D721Med (cell line): ENCODE measurements around the gene LNX1.

Experiments
- DNase-seq: peaks from one replicate; pipeline ENCODE4 v3.0.0; 2011; ENCODE audit warnings: low spot score; ENCODE audit not compliant: insufficient read length
- FAIRE-seq: peaks from 2 replicates; lab custom pipeline; 2011; peaks lifted over from hg19 to GRCh38; lab: Jason Lieb, UNC
- CTCF ChIP-seq: IDR thresholded peaks from 2 replicates; pipeline ENCODE4 v1.5.1; 2012; ENCODE audit warnings: mild to moderate bottlenecking, control low read depth; ENCODE audit not compliant: insufficient read depth; ENCODE audit errors: missing control alignments

The LNX1 gene

GRCh38 chr4:53591372-53591892, at the start of gene LNX1:
Gene LNX1 (minus strand): TSS chr4:53591486. CDS start chr4:53574002, 17,484 bp downstream.
- TF ChIP-seq CTCF = no peak
- no peak for FAIRE-seq
- no peak for DNase-seq

DNA sequence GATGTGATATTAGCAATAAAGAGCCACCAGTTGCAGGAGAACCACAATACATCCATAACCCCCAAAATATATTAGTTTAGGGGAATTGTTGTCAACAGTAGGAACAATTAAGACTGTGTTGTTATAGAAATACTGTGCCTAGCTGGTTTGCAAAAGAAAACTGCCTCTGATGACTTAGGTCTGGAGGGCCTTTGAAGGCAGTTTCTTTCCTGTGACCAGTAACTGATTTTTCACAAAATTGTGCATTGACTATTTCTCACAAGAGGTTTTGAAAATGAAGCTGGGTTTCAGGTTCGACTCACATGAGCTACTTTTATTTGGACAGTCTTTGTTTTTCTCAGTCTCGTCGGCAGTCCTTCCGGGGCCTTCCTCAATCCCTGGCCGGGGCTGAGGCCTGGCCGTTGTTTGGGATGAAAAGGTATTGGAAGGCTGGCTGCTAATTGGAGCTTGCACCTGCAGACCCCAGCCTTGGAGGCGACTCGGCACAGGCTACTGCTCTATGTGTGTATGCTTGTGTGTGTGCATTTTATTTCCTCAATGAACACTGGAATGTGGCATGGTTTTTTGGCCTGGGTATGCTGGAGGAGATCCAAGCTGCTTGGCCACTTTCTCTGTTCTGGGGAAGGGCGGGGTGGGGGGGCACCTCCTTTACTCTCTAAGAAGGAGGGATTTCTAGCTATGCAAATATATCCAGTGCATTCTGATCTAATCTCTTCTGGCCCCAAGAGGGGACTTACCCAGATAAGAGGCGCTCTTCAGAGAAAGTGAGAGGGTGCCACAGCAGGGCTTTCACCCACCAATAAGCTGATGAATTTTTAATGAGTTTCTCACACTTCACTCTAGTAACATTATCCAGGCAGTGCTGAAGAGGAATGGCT, 49.5 kb upstream of the LNX1 start:
- FAIRE-seq = no peak
- TF ChIP-seq CTCF = no peak
- DNase-seq = no peak

DNA sequence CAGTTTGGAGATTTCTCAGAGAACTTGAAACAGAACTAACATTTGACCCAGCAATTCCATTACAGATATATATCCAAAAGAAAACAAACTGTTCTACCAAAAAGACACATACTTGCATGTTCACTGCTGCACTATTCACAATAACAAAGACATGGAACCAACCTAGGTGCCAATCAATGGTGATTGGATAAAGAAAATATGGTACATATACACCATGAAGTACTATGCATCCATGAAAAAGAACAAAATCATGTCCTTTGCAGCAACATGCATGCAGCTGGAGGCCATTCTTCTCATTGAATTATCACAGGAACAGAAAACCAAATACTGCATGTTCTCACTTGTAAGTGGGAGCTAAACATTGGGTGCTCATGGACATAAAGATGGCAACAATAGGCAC, 47.6 kb upstream of the LNX1 start:
- no peak for FAIRE-seq
- no peak for DNase-seq
- no peak for TF ChIP-seq CTCF

- TF ChIP-seq CTCF = no peak
- FAIRE-seq (no peak), DNase-seq (no peak)
Observed at GRCh38 chr4:53637348-53637747, 46.1 kb upstream of the LNX1 start.

DNA sequence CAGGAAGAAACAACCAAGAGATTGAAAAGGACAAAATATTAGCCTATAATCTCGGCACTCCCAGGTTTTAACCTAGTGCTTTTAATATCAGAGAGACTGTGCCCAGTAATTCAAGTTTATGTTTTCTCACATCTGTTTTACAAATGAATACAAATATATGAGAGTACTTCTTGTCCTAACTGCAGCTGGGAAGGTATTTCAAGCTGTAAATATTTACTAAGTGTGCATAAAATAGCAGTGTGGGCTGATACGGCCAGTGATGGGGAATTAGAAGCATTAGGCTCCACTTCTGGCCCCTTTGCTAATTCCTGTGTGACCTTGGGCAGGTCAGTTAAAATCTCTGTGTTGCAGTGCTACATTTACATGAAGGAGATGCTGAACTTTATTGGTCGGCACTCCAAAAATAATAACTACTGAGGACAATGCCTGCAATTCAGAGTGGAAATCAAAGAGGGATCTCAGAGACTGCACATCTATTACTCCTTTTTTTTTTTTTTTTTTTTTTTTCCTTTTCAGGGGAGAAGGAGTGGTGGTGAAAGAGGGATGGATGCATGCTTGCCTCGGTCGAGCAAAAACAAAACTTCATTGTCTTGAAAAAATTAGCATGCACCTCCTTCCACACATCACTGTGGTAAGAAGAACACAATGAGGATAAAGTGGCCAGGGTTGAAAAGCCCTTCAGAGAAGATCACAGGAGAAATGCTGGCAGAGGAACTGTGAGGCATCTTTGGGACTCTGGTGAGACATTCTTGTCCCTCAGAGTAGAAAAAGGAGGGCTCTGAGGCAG, 44.6 kb upstream of the LNX1 start:
- no peak for TF ChIP-seq CTCF
- DNase-seq (no peak), FAIRE-seq (no peak)

DNA sequence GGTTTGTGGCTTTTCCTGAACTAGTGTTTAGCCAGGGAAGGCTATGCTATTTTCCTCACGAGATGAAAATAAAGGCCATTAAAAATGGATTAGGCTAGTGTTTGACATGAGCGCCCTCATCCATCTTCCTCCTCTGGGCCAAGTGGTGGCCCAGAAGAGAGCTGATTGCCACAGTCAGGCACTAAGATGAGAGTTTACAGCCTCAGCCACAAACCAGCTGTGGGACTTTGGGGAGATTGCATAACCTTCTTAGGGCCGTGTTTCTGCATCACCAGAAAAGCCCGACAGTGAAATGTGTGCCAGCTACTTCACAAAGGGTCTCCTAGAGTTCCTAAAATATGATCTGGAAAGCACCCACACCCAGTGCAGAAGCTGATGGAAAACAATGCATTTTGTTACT, 42.3 kb upstream of the LNX1 start:
- TF ChIP-seq CTCF = no peak
- no peak for DNase-seq

More for the DNA sequence above, 42.3 kb upstream of the LNX1 start:
- FAIRE-seq = no peak
